CD14-positive monocyte (primary cell): ENCODE measurements around the gene SLC22A7. TPM values are rescaled to one million over a fixed set of nuclear protein-coding genes. Genes with fewer than 3 reads are reported as not detected.
A peak's percentile ranks its signal among the peaks of the same experiment; 100 is the strongest.

Source experiments
- DNase-seq, 3 donors: peaks; one replicate each; pipeline ENCODE4 v3.0.0-alpha.2; 2011 to 2022
- H2AFZ ChIP-seq: 2 replicates; pipeline ENCODE4 v1.6.0; 2012; ENCODE audit warnings: mild to moderate bottlenecking, low read depth, low read length, inconsistent platforms; ENCODE audit not compliant: insufficient read depth, poor library complexity, severe bottlenecking
- H3K27ac ChIP-seq, 2 donors: 1 replicate in 1 of 2; 2 replicates in 1 of 2; pipeline ENCODE4 v1.5.1; 2012 to 2013; ENCODE audit warnings: low read length in 2 of 2, control low read depth in 1 of 2, inconsistent platforms in 1 of 2, low read depth in 1 of 2, mild to moderate bottlenecking in 1 of 2
- H3K27me3 ChIP-seq, 2 donors: one replicate each; pipeline versions ENCODE4 v1.6.0 to v1.6.1; 2011 to 2013; ENCODE audit warnings: low read length in 2 of 2; ENCODE audit not compliant: control insufficient read depth in 2 of 2, insufficient read depth in 2 of 2
- H3K36me3 ChIP-seq, 2 donors: replicated peaks in 1 of 2; 1 replicate in 1 of 2; 2 replicates in 1 of 2; pipeline versions ENCODE4 v1.5.1 to v1.6.1; 2012 to 2013; ENCODE audit warnings: low read length in 2 of 2, control low read depth in 1 of 2, inconsistent platforms in 1 of 2, mild to moderate bottlenecking in 1 of 2; ENCODE audit not compliant: insufficient read depth in 2 of 2, control insufficient read depth in 1 of 2
- H3K4me1 ChIP-seq, 2 donors: 1 replicate in 1 of 2; 2 replicates in 1 of 2; pipeline versions ENCODE4 v1.5.1 to v1.6.1; 2012 to 2013; ENCODE audit warnings: low read length in 2 of 2, control low read depth in 1 of 2, inconsistent platforms in 1 of 2, mild to moderate bottlenecking in 1 of 2, moderate library complexity in 1 of 2; ENCODE audit not compliant: insufficient read depth in 2 of 2, control insufficient read depth in 1 of 2
- H3K4me2 ChIP-seq: replicated peaks from 2 replicates; pipeline ENCODE3; 2012; ENCODE audit warnings: low read length, moderate library complexity, mild to moderate bottlenecking; ENCODE audit not compliant: poor library complexity, severe bottlenecking; ENCODE audit errors: extremely low read depth
- H3K4me3 ChIP-seq, 3 experiments: fragments of 200-600 bp in 1 of 3; sonication (generic) in 1 of 3; replicated peaks in 1 of 3; 1 replicate in 2 of 3; 2 replicates in 1 of 3; pipeline ENCODE4 v1.5.1; 2011 to 2013; ENCODE audit warnings: low read length in 3 of 3, mild to moderate bottlenecking in 3 of 3, control low read depth in 2 of 3, low read depth in 2 of 3, inconsistent platforms in 1 of 3, moderate library complexity in 1 of 3
- H3K79me2 ChIP-seq: 2 replicates; pipeline ENCODE4 v1.6.0; 2012; ENCODE audit warnings: mild to moderate bottlenecking, control low read depth, inconsistent platforms, low read length, moderate library complexity; ENCODE audit not compliant: insufficient read depth
- H3K9ac ChIP-seq: 2 replicates; pipeline ENCODE4 v1.6.0; 2017; ENCODE audit warnings: low read length, mild to moderate bottlenecking; ENCODE audit not compliant: insufficient read depth, poor library complexity, severe bottlenecking
- H3K9me3 ChIP-seq, 2 donors: replicated peaks in 1 of 2; 1 replicate in 1 of 2; 2 replicates in 1 of 2; pipeline versions ENCODE4 v1.5.1 to v1.6.1; 2012 to 2013; ENCODE audit warnings: low read length in 2 of 2, control low read depth in 1 of 2; ENCODE audit not compliant: control insufficient read depth in 1 of 2, insufficient read depth in 1 of 2
- H4K20me1 ChIP-seq: 2 replicates; pipeline ENCODE4 v1.6.0; 2012; ENCODE audit warnings: mild to moderate bottlenecking, low read length, control low read depth, moderate library complexity; ENCODE audit not compliant: insufficient read depth
- H3K27ac Mint-ChIP-seq, 7 donors: one replicate each; pipeline ENCODE4 v1.8.0; 2020; ENCODE audit warnings: mild to moderate bottlenecking in 7 of 7, mixed read lengths in 7 of 7, moderate library complexity in 6 of 7, inconsistent platforms in 2 of 7
- H3K27me3 Mint-ChIP-seq, 3 donors: one replicate each; pipeline ENCODE4 v1.8.0; 2021 to 2022; ENCODE audit warnings: low read depth in 3 of 3, mild to moderate bottlenecking in 3 of 3, mixed read lengths in 3 of 3, moderate library complexity in 3 of 3, inconsistent platforms in 1 of 3
- H3K36me3 Mint-ChIP-seq, 2 donors: one replicate each; pipeline ENCODE4 v1.8.0; 2020; ENCODE audit warnings: mixed read lengths in 2 of 2, inconsistent platforms in 1 of 2, mild to moderate bottlenecking in 1 of 2
- H3K4me1 Mint-ChIP-seq: one replicate; pipeline ENCODE4 v1.8.0; 2020; ENCODE audit warnings: mild to moderate bottlenecking, mixed read lengths
- H3K4me3 Mint-ChIP-seq, 2 donors: one replicate each; pipeline ENCODE4 v1.8.0; 2020; ENCODE audit warnings: mild to moderate bottlenecking in 2 of 2, mixed read lengths in 2 of 2, moderate library complexity in 1 of 2
- H3K9me3 Mint-ChIP-seq, 7 donors: one replicate each; pipeline ENCODE4 v1.8.0; 2020 to 2022; ENCODE audit warnings: mixed read lengths in 7 of 7, mild to moderate bottlenecking in 6 of 7, moderate library complexity in 6 of 7, inconsistent platforms in 2 of 7
- CTCF ChIP-seq: fragments of 200-600 bp; IDR thresholded peaks from one replicate; pipeline ENCODE4 v1.8.0; 2022; ENCODE audit warnings: antibody characterized with exemption, mild to moderate bottlenecking
- WGBS: methylation state at CpG from one replicate; pipeline ENCODE4 v1.1.5; 2013; ENCODE audit warnings: missing lambda C conversion rate; ENCODE audit not compliant: insufficient coverage; 5-methylcytosine and 5-hydroxymethylcytosine counted together
- intact Hi-C, 2 donors: fragments of 100-400 bp; cut with micrococcal nuclease; formaldehyde crosslinking; loops; one replicate each; pipeline versions ENCODE4 v1.15.0 to v1.15.1; 2023
- polyA plus RNA-seq, 3 donors: library from polyadenylated mRNA; depleted of rRNA in 1 of 3; unstranded in 2 of 3; stranded (reverse) in 1 of 3; fragments of 300-500 nt in 2 of 3; fragments of >200 nt in 1 of 3; fragmentation: Illumina TruSeq in 2 of 3; gene quantifications; 1 replicate in 2 of 3; 2 replicates in 1 of 3; pipeline ENCODE4 v1.2.3, GENCODE V29; 2012 to 2021

Gene SLC22A7
- polyA plus RNA-seq, 3 donors: not detected

- Mint-ChIP-seq H3K27ac (peak overlapping the region; percentile 60 to 92 (median 84)), H3K4me1 (peaks cover 39% of the 10 kb centered on the region), H3K36me3 (peaks cover 12 to 19% of the 10 kb centered on the region in 2 donors), H3K4me3 (peak overlapping the region; percentile 17 to 68), H3K27me3 (no peaks in the 10 kb centered on the region), H3K9me3 (no peaks in the 10 kb centered on the region)
- Histone ChIP-seq H2AFZ (peak overlapping the region; percentile 57), H3K9me3 (no peaks in the 10 kb centered on the region), H3K36me3 (peaks cover 3 to 11% of the 10 kb centered on the region in 2 donors), H3K27me3 (no peaks in the 10 kb centered on the region), H4K20me1 (no peaks in the 10 kb centered on the region), H3K9ac (no peak overlapping the region), H3K4me3 (peak overlapping the region in 2 of 3 experiments; percentile 10 to 55), H3K4me2 (peak overlapping the region; percentile 55), H3K4me1 (peaks cover 42 to 43% of the 10 kb centered on the region in 2 donors), H3K79me2 (no peaks in the 10 kb centered on the region), H3K27ac (peak overlapping the region; percentile 66)
- intact Hi-C loops: no loop called here
- no peak for TF ChIP-seq CTCF
- no peak for DNase-seq
- WGBS: 0% methylated on average over 1 of the region's 1 CpG
Measured at GRCh38 chr6:43331470-43331869, 33.4 kb downstream of the SLC22A7 start.

GRCh38 chr6:43331891-43332290 lies 33.8 kb downstream of the SLC22A7 start:
- no peak for TF ChIP-seq CTCF
- peak overlapping the region; percentile 57 for H2AFZ ChIP-seq
- no peaks in the 10 kb centered on the region for H3K27me3 Mint-ChIP-seq
- WGBS: no CpG with 5 or more reads among the region's 4 CpGs
- H4K20me1 ChIP-seq: no peaks in the 10 kb centered on the region
- H3K79me2 ChIP-seq: no peaks in the 10 kb centered on the region
- H3K4me3 ChIP-seq: peak overlapping the region in 2 of 3 experiments; percentile 10 to 55
- intact Hi-C loops: no loop called here
- H3K4me2 ChIP-seq: peak overlapping the region; percentile 55
- no peaks in the 10 kb centered on the region for H3K9me3 Mint-ChIP-seq
- H3K27ac ChIP-seq: peak overlapping the region; percentile 66
- H3K4me1 Mint-ChIP-seq: peaks cover 39% of the 10 kb centered on the region
- H3K36me3 ChIP-seq: peaks cover 5 to 14% of the 10 kb centered on the region in 2 donors
- peak overlapping the region; percentile 17 to 72 for H3K4me3 Mint-ChIP-seq
- H3K4me1 ChIP-seq: peaks cover 42 to 43% of the 10 kb centered on the region in 2 donors
- no peaks in the 10 kb centered on the region for H3K9me3 ChIP-seq
- H3K9ac ChIP-seq: no peak overlapping the region
- peak overlapping the region; percentile 60 to 92 (median 84) for H3K27ac Mint-ChIP-seq
- peaks cover 16 to 23% of the 10 kb centered on the region in 2 donors for H3K36me3 Mint-ChIP-seq
- DNase-seq: peak; percentile 53 to 71 (median 65)
- H3K27me3 ChIP-seq: no peaks in the 10 kb centered on the region
